SK-N-SH (cell line): ENCODE data around the gene SIK1. TPM values are rescaled to one million over a fixed set of nuclear protein-coding genes. Genes with fewer than 3 reads are reported as not detected.

Experiments
- CTCF ChIA-PET: fragments of 300-600, 350-600 bp; formaldehyde crosslinking; extraction: SDS; loops from one replicate; lab custom pipeline; 2021; lab: Yijun Ruan, JAX
- POLR2A ChIA-PET: fragments of 350-600 bp; sonication (Branson Sonifier 250); formaldehyde crosslinking; extraction: SDS; loops from one replicate; lab custom pipeline; 2020; ENCODE audit warnings: antibody characterized with exemption, inconsistent platforms; lab: Yijun Ruan, JAX
- DNase-seq: peaks from one replicate; pipeline ENCODE4 v3.0.0; 2012
- H2AFZ ChIP-seq: fragments of 200-600 bp; sonication (generic); 2 replicates; pipeline ENCODE4 v1.8.1; 2016; ENCODE audit warnings: antibody characterized with exemption, mild to moderate bottlenecking, low read depth
- H3F3A ChIP-seq: fragments of 200-600 bp; sonication (generic); replicated peaks from 2 replicates; pipeline ENCODE3; 2016; ENCODE audit warnings: antibody characterized with exemption, mild to moderate bottlenecking; ENCODE audit not compliant: insufficient read depth
- H3K27ac ChIP-seq, 2 experiments: fragments of 200-500 bp in 1 of 2; fragments of 200-600 bp in 1 of 2; sonication (Bioruptor generic) in 1 of 2; sonication (generic), shearing (Covaris generic) in 1 of 2; 2 replicates each; pipeline versions ENCODE4 v1.5.1 to v1.6.1; 2014 to 2016; ENCODE audit warnings: low read depth in 2 of 2, inconsistent platforms in 1 of 2, low read length in 1 of 2, mild to moderate bottlenecking in 1 of 2, mixed read lengths in 1 of 2
- H3K27me3 ChIP-seq: fragments of 200-600 bp; sonication (generic), shearing (Covaris generic); 2 replicates; pipeline ENCODE4 v1.6.1; 2016; ENCODE audit warnings: mixed run types; ENCODE audit not compliant: insufficient read depth
- H3K36me3 ChIP-seq, 2 experiments: fragments of 200-500 bp in 1 of 2; fragments of 200-600 bp in 1 of 2; sonication (Bioruptor generic) in 1 of 2; sonication (generic) in 1 of 2; replicated peaks in 1 of 2; 2 replicates each; pipeline versions ENCODE3 to v1.5.1; 2014 to 2016; ENCODE audit warnings: low read length in 1 of 2, mild to moderate bottlenecking in 1 of 2; ENCODE audit not compliant: insufficient read depth in 2 of 2, control insufficient read depth in 1 of 2
- H3K4me1 ChIP-seq, 2 experiments: fragments of 200-500 bp in 1 of 2; fragments of 200-600 bp in 1 of 2; sonication (Bioruptor generic) in 1 of 2; sonication (generic), shearing (Covaris generic) in 1 of 2; 2 replicates each; pipeline versions ENCODE4 v1.5.1 to v1.6.1; 2014 to 2016; ENCODE audit warnings: low read depth in 1 of 2, low read length in 1 of 2, mixed run types in 1 of 2; ENCODE audit not compliant: insufficient read depth in 2 of 2, control insufficient read depth in 1 of 2
- H3K4me2 ChIP-seq: fragments of 200-600 bp; sonication (generic), shearing (Covaris generic); 2 replicates; pipeline ENCODE4 v1.6.1; 2017; ENCODE audit warnings: mixed run types
- H3K4me3 ChIP-seq, 2 experiments: fragments of 200-500 bp in 1 of 2; fragments of 200-600 bp in 1 of 2; sonication (Bioruptor generic) in 1 of 2; sonication (generic), shearing (Covaris generic) in 1 of 2; 2 replicates each; pipeline versions ENCODE4 v1.5.1 to v1.8.1; 2014 to 2016; ENCODE audit warnings: low read depth in 2 of 2, inconsistent platforms in 1 of 2, low read length in 1 of 2, mild to moderate bottlenecking in 1 of 2, mixed read lengths in 1 of 2, moderate library complexity in 1 of 2
- H3K79me2 ChIP-seq: fragments of 200-600 bp; sonication (generic); 2 replicates; pipeline ENCODE4 v1.8.1; 2017; ENCODE audit warnings: mild to moderate bottlenecking; ENCODE audit not compliant: insufficient read depth
- H3K9ac ChIP-seq: fragments of 200-600 bp; sonication (generic); 2 replicates; pipeline ENCODE4 v1.6.1; 2017; ENCODE audit warnings: mixed run types
- H3K9me2 ChIP-seq: fragments of 200-600 bp; sonication (generic); 2 replicates; pipeline ENCODE4 v1.6.1; 2017; ENCODE audit warnings: mixed run types
- H3K9me3 ChIP-seq: fragments of 200-600 bp; sonication (generic); 2 replicates; pipeline ENCODE4 v1.6.1; 2017; ENCODE audit warnings: mixed run types, mild to moderate bottlenecking, moderate library complexity
- H4K20me1 ChIP-seq: fragments of 200-600 bp; sonication (generic); 2 replicates; pipeline ENCODE4 v1.6.1; 2017; ENCODE audit warnings: mild to moderate bottlenecking, mixed run types; ENCODE audit not compliant: insufficient read depth
- ELF1 ChIP-seq: IDR thresholded peaks from 2 replicates; pipeline ENCODE4 v1.4.0; 2012
- FOXM1 ChIP-seq: IDR thresholded peaks from 2 replicates; pipeline ENCODE4 v1.4.0; 2012; ENCODE audit warnings: low read depth, mild to moderate bottlenecking
- JUND ChIP-seq: IDR thresholded peaks from 2 replicates; pipeline ENCODE4 v1.4.0; 2012
- MEF2A ChIP-seq: IDR thresholded peaks from 2 replicates; pipeline ENCODE4 v1.4.0; 2012; ENCODE audit warnings: low read depth, borderline replicate concordance
- NFIC ChIP-seq: IDR thresholded peaks from 2 replicates; pipeline ENCODE4 v1.4.0; 2012; ENCODE audit warnings: borderline replicate concordance
- REST ChIP-seq: IDR thresholded peaks from 2 replicates; pipeline ENCODE4 v1.6.1; 2012; ENCODE audit warnings: mild to moderate bottlenecking, low read depth, low read length, moderate library complexity
- SMC3 ChIP-seq: IDR thresholded peaks from 2 replicates; pipeline ENCODE4 v1.6.1; 2012; ENCODE audit warnings: low read depth, low read length, improper control_type of control experiment
- TEAD4 ChIP-seq: IDR thresholded peaks from 2 replicates; pipeline ENCODE4 v1.4.0; 2012; ENCODE audit warnings: mild to moderate bottlenecking, borderline replicate concordance; ENCODE audit not compliant: insufficient read depth
- USF1 ChIP-seq: IDR thresholded peaks from 2 replicates; pipeline ENCODE4 v1.4.0; 2012; ENCODE audit warnings: low read depth, borderline replicate concordance
- YY1 ChIP-seq: IDR thresholded peaks from 2 replicates; pipeline ENCODE4 v1.4.0; 2012; ENCODE audit warnings: low read depth, mild to moderate bottlenecking
- WGBS: methylation state at CpG from one replicate; pipeline ENCODE4 v1.1.6; 2017; ENCODE audit warnings: low lambda C conversion rate; 5-methylcytosine and 5-hydroxymethylcytosine counted together
- polyA plus RNA-seq, 3 experiments: library from polyadenylated mRNA; depleted of rRNA; stranded (reverse); fragments of >200 nt; gene quantifications; 2 replicates each; pipeline ENCODE4 v1.2.3, GENCODE V29; 2012
- TF ChIP-seq, protein P1 (sequence below): IDR thresholded peaks from 2 replicates; pipeline ENCODE4; 2012

The SIK1 gene
- polyA plus RNA-seq, 1 of the 3 experiments (the other 2 are of a cell fraction) = 3.8 TPM

GRCh38 chr21:43364851-43365424 is 62.0 kb downstream of the SIK1 start:
- H3K4me2 ChIP-seq = no peak overlapping the region
- no peak overlapping the region for H3K4me3 ChIP-seq
- peaks cover 3 to 84% of the 10 kb centered on the region in 2 experiments; a peak in 2 of 4 replicates for H3K4me1 ChIP-seq
- ChIA-PET POLR2A (no interaction called here), CTCF (no interaction called here)
- H3K27me3 ChIP-seq = no peaks in the 10 kb centered on the region
- no peak for TF ChIP-seq USF1
- no peak for TF ChIP-seq YY1
- TF ChIP-seq MEF2A = no peak
- TF ChIP-seq SMC3 = no peak
- TF ChIP-seq REST = no peak
- TF ChIP-seq, protein P1, sequence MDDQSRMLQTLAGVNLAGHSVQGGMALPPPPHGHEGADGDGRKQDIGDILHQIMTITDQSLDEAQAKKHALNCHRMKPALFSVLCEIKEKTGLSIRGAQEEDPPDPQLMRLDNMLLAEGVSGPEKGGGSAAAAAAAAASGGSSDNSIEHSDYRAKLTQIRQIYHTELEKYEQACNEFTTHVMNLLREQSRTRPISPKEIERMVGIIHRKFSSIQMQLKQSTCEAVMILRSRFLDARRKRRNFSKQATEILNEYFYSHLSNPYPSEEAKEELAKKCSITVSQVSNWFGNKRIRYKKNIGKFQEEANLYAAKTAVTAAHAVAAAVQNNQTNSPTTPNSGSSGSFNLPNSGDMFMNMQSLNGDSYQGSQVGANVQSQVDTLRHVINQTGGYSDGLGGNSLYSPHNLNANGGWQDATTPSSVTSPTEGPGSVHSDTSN = no peak
- TF ChIP-seq JUND = no peak
- TF ChIP-seq FOXM1 = no peak
- no peak for TF ChIP-seq NFIC
- TF ChIP-seq ELF1 = no peak
- TF ChIP-seq TEAD4 = no peak
- no peak overlapping the region for H3K9ac ChIP-seq
- no peaks in the 10 kb centered on the region for H4K20me1 ChIP-seq
- no peaks in the 10 kb centered on the region for H3K79me2 ChIP-seq
- H3K27ac ChIP-seq = no peak overlapping the region
- H3K9me3 ChIP-seq = no peaks in the 10 kb centered on the region
- no peaks in the 10 kb centered on the region for H3K9me2 ChIP-seq
- 90% methylated on average over 11 of the region's 18 CpGs for whole genome bisulfite sequencing
- DNase-seq = no peak
- H3F3A ChIP-seq = no peaks in the 10 kb centered on the region
- no peaks in the 10 kb centered on the region for H3K36me3 ChIP-seq
- H2AFZ ChIP-seq = no peak overlapping the region

Other genes starting within 250 kb of the SIK1 start
- gene HSF2BP, start 232.4 kb upstream of the SIK1 start, polyA plus RNA-seq (2012; rRNA removed) = 1.1 TPM in 2 replicates
- gene RRP1B, start 232.4 kb upstream of the SIK1 start, polyA plus RNA-seq (2012; rRNA removed) = 9.6 and 10.4 TPM in 2 replicates